Activated CD4-positive, CD25-positive, alpha-beta regulatory T cell treated with anti-CD3 and anti-CD28 coated beads, Interleukin-2, amount 50 U/mL, for 72 hours (primary cell): ENCODE measurements around the gene AACS.
"Not testable (repeated sequence)": the region's sequence is repeated elsewhere in the genome, so short reads cannot be mapped to it uniquely, and the experiment has no call there.

ENCODE experiments used
- DNase-seq: peaks from one replicate; pipeline ENCODE4 v3.0.0; 2021

The AACS gene

GRCh38 chr12:125092108-125092871, 27.1 kb downstream of the AACS start:
- DNase-seq: no peak

DNA sequence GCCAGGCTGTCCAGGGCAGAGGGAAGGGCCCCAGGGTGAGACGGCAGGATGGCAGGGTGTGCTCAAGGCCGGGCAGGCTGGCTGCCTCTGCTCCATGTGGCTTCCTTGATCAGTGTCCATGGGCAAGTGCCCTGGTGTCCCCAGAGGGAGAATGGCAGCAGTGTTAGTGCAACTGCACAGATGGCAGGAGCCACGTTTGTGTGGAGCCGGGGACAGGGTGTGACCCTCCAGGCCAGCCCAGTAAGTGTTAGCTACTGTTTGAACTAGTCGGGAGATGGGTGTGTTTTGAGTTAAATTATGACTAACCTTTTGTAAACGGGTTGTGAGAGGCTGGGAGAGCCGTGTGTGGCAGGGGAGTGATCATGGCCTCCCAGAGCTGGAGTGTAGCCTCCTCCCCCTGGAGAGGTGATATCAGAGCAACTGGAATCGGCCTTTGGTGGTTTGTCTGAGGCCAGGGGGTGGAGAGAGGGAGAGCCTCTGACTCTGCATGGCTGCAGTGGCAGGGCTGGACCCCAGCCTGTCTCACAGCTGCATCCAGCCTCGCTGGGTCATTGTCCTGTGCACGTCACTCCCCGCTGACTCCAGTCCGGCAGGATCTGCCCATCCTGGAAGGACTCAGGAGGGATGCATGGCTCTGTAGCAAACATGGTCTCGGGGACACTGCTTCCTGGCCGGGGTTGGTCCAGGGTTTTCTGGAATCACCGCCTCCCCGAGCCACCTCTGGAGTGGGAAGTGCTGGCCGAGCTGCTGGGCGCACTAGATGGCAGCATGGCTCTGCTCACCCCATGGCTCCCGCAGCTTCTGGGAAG, 27.8 kb downstream of the AACS start:
- DNase-seq: no peak

- no peak for DNase-seq
Observed at GRCh38 chr12:125093681-125094330, 28.6 kb downstream of the AACS start.

GRCh38 chr12:125096894-125097293, 31.7 kb downstream of the AACS start:
- DNase-seq: no peak

- DNase-seq: no peak
Observed at GRCh38 chr12:125097427-125097826, 32.2 kb downstream of the AACS start.

DNA sequence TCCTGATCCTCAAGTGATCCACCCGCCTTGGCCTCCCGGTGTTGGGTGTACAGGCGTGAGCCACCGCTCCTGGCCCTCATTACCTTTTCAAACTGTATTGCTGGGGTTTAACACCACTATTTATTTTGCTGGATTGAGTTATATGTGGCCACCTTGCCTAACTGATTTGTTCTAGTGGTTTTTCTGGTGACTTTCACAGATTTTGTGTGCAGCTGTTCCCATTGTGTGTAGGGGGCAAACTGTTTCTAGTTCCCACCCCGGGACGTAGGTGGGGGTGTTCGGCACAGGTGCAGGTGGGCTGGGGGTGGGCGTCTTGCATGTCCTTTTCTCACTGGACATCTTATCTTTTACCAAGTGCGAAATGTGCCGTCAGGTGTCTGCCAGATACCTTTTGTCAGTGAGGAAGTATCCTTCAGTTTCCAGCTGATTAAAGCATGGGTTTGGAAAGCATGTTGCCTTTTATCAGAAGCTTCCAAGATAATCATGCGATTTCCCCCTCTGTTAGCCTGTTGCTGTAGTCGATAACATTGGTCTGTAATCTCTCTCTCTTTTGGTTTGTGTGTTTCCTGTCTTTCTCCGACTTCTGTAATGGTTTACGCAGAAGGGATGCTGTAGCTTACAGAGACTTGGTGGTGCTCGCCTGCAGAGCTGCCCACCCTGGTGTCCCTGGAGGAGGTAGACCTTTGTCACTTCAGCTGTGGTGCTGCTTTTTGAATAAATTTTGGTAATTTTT, 33.6 kb downstream of the AACS start:
- DNase-seq: no peak

DNA sequence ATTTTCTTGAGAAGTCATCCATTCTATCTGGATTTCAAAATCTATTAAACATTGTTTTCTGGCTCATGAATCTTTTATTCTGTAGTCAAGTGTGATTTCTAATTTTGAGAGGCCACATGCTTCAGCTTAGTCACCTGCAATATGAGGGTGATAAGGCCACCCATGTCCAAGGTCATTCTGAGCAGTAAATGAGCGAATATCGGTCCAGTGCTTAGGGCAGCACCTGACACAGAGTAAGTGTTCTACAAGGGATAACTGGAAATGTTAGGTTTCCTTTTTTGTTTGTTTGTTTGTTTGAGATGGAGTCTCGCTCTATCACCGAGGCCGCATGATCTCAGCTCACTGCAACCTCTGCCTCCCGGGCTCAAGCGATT, 34.2 kb downstream of the AACS start:
- DNase-seq: no peak

DNA sequence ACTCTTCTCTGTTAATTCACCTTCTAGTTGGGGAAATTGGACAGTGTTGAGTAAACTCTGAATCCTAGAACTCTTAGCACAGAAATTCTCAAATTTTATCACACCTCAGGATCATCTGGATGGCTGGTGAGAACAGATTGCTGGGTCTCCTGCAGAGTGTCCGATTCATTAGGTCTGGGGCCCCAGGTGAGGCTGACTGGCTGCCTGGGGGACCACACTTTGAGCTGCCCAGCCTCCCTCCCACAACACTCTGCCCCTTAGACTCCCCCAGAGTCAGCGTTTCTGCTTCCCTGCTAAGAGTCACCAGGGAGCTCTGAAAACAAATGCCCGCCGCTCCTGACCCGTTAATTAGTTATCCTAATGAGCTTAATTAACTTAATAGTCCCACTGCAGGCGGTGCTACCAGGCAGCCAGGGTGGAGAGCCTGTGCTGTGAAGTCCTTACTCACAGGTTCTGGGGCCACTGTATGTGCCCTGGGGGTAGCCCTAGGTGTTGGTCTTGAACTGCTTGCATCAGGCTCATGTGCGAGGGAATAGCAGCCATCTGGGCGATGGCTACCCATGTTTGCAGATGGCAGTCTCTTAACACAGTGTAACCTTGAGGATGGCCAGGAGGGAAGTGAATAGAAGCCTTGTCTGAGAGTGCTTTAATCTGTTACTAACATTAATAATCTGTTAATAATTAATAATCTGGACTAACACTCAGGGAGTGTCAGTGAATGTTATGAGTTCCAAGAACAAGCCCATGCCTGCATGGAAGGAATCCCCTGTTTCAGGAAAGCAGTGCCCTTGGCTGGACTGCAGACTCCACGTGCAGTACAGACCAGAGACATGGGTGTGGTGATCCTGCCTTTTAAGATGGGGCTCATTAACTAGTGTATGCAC, 35.6 kb downstream of the AACS start:
- no peak for DNase-seq

- DNase-seq: no peak
Observed at GRCh38 chr12:125104982-125105381, 39.7 kb downstream of the AACS start.

DNA sequence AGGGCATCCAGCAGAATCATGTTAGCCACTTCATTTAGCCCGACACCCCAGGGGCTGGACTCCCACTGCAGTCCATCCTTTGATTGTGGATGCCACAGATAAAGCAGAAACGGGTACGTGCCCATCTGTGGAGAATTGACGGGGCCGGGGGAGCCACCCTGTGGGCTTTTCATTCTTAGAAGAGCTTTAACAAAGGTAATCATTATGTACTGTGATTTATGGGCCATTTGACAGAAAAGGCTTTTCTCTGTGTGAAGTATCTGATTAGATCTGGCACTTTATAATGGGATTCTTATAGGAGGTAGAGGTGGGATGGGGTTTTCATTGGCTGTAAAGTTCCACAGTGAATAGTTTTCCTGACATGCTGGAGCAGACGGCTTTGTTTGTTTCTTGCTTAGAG, 40.4 kb downstream of the AACS start:
- DNase-seq: no peak

- DNase-seq: no peak
Observed at GRCh38 chr12:125110641-125111360, 45.6 kb downstream of the AACS start.

DNA sequence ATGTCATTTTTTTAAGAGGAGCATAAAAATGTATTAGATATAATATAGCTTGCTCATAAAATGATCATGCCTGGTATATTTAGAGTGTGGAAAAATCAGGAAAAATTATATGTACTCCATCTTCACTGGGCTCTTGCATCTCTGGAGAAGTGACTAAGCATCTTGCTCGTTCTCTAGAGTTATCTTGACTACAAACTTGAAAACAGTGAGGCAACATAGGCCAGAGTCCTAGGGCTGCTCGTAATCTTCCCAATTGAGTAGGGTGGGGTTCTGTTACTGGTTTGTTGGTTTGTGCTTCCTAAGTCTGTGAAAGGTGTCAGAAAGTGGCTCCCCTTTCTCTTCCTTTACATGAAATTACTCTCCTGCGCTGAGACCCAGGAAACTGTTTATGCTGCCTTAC, 46.2 kb downstream of the AACS start:
- DNase-seq: no peak

GRCh38 chr12:125112614-125113013, 47.4 kb downstream of the AACS start:
- not testable (repeated sequence) for DNase-seq

DNA sequence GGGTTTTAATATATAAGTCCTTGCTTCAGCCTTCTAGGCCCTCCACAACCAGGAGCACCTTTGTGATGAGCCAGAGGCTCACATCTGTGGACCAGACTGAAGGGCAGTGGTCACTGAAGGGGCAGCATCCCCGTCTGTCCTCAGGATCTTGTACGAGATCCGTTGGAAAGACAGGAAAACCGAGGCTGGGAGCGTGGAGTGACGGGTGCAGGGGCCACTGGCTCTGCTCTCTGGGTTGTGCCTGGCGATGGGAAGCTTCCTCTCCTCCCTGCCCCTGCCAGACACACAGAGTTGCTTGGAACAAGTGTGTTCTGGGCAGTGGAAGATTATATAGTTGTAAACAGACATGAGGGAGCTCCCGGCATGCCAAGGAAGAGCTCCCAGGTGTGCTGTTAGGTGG, 48.0 kb downstream of the AACS start:
- DNase-seq: no peak

DNA sequence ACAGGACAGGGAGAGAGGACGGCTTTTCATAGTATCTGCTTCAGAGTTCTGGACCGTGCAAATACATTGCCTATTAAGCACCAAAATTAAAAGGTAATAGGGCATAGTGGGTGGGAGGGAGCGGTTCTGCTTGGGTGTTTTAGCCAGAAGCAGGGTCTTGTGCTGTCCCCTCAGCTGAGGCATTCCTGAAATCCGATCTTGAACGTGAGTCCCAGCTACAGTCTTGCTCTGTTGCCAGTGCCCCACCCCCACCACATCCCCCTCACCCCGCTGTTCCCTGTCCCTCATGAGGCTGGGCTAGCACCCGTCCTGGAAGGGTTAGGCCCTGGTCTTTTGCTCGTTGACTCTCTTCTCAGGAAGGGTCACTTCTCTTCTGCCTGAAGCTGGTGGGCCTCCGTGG, 48.6 kb downstream of the AACS start:
- DNase-seq: no peak

DNA sequence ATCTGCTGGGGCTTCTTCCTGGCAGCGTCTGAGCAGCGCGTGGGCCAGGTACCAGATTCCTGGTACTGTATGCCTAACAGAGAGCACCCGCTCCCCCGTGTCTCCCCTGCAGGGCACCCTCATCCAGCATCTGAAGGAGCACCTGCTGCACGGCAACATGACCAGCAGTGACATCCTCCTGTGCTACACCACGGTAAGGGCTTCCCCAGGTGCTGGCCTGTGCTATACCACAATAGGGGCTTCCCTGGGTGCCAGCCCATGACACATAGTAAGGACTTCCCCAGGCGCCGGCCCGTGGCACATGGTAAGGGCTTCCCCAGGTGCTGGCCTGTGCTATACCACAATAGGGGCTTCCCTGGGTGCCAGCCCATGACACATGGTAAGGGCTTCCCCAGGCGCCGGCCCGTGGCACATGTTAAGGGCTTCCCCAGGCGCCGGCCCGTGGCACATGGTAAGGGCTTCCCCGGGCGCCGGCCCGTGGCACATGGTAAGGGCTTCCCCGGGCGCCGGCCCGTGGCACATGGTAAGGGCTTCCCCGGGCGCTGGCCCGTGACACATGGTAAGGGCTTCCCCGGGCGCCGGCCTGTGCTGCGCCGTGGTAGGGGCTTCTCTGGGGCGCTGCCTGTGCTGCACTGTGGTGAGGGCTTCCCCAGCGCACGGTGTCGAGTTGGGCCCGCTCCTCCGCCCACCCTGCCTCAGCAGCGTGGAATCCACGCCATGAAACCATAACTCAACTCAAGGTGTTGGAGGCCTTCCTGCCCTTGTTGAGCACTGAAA, 49.3 kb downstream of the AACS start:
- no peak for DNase-seq

DNA sequence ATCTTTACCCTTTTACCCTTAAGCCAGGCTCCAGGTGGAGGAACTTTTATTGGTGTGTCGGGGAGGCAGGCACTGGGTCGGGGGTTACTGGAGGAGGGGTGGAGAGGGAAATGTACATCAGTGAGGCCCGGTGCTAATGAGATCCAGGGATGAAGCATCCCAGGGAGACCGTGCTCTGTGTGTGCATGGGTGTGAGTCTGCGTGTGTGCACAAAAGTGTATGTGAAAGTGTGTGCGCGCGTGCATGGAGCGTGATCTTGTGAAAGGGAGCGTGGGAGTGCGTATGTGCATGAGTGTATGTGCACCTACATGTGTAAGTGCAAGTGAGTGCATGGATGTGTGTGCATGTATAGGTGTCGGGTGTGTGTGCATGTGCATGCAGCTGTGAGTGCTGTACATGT, 55.3 kb downstream of the AACS start:
- no peak for DNase-seq

GRCh38 chr12:125121106-125121505, 55.9 kb downstream of the AACS start:
- DNase-seq: no peak

- no peak for DNase-seq
Observed at GRCh38 chr12:125122668-125123067, 57.4 kb downstream of the AACS start.

- DNase-seq: no peak
Observed at GRCh38 chr12:125124320-125124966, 59.2 kb downstream of the AACS start.
